Sigmoid colon (tissue), 3 donors: ENCODE measurements around the gene C1orf226.

Source experiments
- POLR2A ChIP-seq, 2 donors: fragments of 450-650 bp; IDR thresholded peaks; one replicate each; pipeline ENCODE4 v1.6.1; 2016; ENCODE audit warnings: antibody characterized with exemption in 2 of 2, mild to moderate bottlenecking in 2 of 2, moderate library complexity in 2 of 2
- TF ChIP-seq, protein P1 (sequence below), 4 experiments: fragments of 450-650 bp in 3 of 4; fragments of 200-600 bp in 1 of 4; IDR thresholded peaks; one replicate each; pipeline ENCODE4 v1.5.1; 2016 to 2019; ENCODE audit warnings: antibody characterized with exemption in 4 of 4, mild to moderate bottlenecking in 3 of 4, moderate library complexity in 2 of 4

DNA sequence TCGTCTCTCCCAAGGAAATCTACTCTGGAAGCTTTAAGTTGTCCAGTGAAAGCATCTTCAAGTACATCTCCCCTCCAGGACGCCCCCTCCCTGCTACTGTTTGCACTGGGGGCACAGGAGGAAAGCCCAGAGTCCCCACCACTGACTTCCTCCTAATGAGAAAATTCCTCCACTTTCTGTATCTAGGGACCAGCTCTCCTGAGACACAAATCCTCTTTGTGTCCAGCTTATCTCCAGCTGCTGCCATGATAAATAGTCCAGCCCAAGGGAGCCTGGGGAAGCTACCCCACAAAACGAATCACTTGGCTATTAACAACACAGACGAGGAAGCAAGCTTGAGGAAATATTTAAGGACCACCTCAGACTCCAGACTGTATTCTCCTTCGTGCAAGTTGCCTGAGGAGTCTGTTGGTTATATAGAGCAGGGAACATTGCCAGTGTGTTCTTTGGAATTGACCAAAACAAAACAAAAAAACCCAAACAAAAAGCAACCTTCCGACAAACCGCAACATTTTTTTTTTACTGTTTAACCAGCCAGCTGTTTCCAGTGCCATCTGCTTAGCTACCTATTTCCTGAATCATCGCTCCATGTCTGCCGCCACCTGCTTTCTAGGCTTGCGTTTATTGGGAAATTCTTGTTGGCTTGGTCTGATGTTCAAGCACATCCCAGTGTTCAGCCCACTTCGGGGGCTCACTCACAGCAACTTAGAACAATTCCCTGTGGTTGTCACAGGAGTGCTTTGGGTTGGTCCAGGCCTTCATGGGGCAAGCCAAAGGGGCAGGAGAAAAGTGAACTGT, 7.7 kb downstream of the C1orf226 start:
- TF ChIP-seq POLR2A (IDR thresholded peaks at IDR 0.05): no peak
- TF ChIP-seq, protein P1, sequence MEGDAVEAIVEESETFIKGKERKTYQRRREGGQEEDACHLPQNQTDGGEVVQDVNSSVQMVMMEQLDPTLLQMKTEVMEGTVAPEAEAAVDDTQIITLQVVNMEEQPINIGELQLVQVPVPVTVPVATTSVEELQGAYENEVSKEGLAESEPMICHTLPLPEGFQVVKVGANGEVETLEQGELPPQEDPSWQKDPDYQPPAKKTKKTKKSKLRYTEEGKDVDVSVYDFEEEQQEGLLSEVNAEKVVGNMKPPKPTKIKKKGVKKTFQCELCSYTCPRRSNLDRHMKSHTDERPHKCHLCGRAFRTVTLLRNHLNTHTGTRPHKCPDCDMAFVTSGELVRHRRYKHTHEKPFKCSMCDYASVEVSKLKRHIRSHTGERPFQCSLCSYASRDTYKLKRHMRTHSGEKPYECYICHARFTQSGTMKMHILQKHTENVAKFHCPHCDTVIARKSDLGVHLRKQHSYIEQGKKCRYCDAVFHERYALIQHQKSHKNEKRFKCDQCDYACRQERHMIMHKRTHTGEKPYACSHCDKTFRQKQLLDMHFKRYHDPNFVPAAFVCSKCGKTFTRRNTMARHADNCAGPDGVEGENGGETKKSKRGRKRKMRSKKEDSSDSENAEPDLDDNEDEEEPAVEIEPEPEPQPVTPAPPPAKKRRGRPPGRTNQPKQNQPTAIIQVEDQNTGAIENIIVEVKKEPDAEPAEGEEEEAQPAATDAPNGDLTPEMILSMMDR (IDR thresholded peaks at IDR 0.05): no peak
